HG02852 (cell line): ENCODE data around the gene YIF1B.
"Not testable (repeated sequence)": the region's sequence is repeated elsewhere in the genome, so short reads cannot be mapped to it uniquely, and the experiment has no call there.

ENCODE experiments used
- ATAC-seq: cut with Tn5 transposase; IDR thresholded peaks from one replicate; pipeline ENCODE4 v1.9.1; 2021; ENCODE audit warnings: mild to moderate bottlenecking, moderate library complexity; ENCODE audit not compliant: unreplicated experiment

The YIF1B gene, protein sequence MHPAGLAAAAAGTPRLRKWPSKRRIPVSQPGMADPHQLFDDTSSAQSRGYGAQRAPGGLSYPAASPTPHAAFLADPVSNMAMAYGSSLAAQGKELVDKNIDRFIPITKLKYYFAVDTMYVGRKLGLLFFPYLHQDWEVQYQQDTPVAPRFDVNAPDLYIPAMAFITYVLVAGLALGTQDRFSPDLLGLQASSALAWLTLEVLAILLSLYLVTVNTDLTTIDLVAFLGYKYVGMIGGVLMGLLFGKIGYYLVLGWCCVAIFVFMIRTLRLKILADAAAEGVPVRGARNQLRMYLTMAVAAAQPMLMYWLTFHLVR

DNA sequence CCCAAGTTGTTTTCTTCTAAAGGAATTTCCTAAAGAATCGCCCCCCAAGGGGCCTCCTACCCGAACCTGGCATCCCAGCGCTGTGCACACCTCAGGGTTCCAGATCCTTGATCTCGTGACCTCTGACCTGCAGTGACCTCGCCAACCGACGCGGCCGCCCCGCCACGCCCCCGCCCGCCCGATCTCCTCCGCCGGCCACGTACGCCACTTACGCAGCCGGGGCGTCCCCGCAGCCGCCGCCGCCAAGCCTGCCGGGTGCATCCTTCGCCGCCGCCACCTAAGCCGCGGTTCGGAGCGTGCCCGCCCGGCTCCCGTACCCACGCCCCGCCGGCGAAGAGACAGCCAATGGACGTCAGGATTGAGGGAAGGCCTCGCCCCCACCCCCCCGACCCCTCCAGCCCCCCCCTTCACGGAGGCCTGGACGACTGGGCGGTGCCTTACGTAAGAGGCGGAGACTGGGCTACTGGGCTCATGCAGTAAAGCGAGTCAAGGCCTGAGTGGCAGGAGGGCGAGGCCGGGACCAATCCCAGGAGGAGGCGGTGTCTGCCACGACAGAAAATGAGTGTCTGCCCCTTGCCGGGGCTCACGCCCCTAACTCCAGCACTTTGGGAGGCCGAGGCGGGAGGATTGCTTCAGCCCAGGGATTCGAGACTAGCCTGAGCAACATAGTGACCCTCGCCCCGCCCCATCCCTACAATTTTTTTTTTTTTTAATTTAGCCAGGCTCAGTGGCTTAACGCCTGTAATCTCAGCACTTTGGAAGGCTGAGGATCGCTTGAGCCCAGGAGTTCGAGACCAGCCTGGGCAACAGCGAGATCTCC lies at the start of gene YIF1B:
Gene YIF1B (minus strand): TSS at position 291 of the 820 bp plus-strand sequence. CDS start 30 bp downstream, at position 261.
- peak; percentile 91 for ATAC-seq

DNA sequence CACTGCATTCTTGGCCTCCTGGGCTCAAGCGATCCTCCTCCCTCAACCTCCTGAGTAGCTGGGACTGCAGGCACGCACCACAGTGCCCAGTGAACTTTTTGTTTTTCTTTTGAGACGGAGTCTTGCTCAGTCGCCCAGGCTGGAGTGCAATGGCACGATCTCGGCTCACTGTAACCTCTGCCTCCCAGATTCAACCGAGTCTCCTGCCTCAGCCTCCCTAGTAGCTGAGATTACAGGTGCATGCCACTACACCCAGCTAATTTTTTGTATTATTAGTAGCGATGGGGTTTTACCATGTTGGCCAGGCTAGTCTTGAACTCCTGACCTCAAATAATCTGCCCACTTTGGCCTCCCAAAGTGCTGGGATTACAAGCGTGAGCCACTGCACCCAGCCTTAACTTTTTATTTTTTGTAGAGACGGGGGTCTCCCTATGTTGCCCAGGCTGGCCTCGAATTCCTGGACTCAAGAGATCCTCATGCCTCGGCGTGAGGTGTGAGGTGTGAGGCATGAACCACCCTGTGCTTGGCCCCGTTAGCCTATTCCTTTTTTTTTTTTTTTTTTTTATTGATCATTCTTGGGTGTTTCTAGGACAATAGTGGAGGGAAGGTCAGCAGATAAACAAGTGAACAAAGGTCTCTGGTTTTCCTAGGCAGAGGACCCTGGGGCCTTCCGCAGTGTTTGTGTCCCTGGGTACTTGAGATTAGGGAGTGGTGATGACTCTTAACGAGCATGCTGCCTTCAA lies 47.4 kb upstream of the YIF1B start:
- not testable (repeated sequence) for ATAC-seq

DNA sequence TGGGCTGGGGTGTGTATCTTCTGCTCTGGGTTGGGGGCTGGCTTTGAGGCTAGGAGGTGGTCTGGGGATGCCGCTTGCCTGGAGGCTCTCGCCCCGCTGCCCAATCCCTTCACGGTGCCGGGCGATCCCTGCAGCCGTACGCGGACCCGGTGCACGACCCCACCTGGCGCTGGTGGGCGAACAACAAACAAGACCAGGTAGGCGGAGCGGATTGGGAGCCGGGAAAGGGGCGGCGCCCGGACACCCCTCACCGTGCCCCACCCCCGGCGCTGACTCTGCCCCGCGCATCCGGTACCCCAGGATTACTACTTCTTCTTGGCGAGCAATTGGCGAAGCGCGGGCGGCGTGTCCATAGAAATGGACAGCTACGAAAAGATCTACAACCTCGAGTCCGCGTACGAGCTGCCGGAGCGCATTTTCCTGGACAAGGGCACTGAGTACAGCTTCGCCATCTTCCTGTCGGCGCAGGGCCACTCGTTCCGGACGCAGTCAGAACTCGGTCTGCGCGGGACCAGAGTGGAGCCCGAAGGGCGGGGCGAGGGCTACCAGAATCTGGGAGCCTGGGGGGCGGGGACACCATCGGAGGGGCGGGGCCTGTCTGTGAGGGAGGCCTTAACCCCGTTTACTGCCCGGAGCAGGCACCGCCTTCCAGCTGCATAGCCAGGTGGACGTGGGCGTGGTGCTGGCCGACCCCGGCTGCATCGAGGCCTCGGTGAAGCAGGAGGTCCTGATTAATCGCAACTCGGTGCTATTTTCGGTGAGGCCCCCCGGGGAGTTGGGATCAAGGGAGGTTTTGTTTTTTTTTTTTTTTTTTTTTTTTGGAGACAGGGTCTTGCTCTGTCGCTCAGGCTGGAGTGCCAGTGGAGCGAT lies 46.6 kb upstream of the YIF1B start:
- ATAC-seq: peak; percentile 47

DNA sequence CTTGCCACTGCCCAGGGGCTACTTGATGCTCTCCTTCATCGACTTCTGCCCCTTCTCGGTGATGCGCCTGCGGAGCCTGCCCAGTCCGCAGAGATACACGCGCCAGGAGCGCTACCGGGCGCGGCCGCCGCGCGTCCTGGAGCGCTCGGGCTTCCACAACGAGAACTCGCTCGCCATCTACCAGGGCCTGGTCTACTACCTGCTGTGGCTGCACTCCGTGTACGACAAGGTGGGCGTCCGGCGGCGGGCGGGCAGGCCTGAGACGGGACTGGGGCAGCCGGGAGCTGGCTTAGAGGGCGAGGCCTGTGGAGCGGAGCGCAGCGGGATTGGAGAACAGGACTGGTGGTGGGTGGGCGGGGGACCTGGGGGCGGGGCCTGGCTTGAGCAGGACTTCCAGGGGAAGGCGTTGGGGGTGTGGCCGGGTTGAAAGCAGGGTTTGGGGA lies 45.9 kb upstream of the YIF1B start:
- peak; percentile 40 for ATAC-seq

DNA sequence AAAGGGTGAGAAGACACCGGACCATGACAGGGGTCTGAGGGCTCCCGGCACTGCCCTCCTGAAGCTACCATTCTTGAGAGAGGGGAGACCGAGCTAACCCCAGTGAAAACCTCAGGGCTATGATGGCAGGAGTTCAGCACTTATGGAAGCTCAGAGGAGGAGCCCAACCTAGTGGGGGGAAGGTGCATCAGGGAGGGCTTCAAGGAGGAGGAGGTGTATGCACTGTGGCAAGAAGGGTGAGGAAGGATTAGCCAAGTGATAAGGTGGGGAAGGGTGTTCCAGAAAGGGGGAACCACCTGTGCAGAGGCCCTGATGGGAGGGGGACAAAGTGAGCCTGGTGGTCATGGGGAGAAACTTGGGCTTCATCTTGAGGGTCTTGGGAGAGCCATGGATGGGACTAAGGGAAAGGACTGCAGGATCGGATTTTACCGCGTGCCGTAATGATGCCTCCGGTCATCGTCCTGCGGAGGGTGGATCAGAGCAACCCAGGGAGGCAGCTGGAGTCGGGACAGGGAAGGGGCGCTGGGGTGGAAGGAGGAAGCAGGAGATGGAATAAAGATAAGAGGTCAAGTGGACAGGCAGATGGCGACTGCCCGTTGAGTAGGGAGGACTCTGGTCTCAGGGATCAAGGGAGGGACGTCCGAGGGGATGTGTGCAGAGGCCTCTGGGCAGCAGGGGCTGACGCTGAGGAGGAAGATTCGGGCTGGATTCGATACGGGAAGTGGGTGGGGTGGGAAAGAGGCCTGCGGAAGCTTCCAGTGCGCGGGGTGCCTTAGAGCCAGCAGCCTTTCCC lies 45.3 kb upstream of the YIF1B start:
- no peak for ATAC-seq

DNA sequence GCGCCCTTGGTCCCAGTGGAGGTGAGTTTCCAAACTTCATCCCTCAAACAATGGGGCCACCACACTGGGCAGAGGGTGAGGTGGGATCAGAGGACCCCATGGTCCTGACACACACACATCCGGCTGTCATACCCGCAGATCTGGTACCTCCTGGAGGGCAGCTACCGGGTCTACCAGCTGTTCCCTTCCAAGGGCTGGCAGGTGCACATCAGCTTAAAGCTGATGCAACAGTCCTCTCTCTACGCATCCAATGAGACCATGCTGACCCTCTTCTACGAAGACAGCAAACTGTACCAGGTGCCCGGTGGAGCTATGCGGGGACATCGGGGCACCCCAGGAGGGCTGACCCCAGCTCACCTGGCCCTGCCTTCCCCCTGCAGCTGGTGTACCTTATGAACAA lies 44.6 kb upstream of the YIF1B start:
- no peak for ATAC-seq

DNA sequence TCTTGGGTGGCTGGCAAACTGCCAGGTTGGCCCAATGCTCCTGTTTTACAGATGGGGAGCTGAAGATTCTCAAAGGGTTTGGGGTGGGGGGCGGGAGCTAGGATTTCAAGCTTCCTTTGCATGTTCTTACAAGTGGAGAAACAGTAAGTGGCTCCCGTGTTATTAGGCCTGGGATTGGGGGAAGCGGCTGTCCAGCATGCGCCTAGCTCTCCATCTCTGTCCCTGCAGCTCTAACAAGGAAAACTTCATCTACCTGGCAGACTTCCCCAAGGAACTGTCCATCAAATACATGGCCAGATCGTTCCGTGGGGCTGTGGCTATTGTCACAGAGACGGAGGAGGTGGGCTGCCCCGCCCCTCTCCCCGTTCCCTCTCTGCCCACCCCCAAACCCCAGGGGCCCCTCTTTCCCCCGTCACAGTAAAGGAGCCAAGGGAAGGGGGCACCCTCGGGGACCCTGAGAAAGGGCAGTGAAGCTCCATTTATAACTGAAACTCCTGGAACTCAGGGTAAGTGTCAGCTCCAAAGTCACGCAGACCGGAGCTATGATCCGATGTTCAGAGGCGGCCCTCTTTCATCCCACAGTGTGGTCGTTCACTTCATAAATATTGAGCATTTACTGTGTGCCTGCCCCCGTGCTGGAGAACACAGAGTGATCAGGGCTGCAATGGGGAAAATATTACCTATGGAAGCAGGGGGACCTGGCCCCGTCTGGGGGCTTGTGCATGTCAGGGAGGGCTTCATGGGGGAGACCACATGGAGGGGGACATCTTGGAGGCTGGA lies 43.7 kb upstream of the YIF1B start:
- no peak for ATAC-seq

DNA sequence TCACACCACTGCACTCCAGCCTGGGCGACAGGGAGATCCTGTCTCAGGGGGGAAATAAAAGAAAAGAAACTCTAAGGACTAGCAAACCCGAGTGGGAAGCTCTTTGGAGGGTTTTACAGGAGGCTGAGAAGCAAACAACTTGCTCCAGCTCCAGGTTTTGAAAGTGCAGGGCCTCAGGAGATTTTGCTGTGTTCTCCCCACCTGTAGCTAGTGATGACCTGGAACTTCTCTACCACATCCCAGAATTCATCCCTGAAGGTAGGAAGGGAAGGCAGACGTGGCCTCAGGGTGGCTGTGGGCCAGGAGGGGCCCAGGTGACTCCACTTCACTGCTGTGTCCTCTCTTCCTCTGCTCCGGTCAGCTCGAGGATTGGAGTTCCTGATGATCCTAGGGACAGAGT lies 42.3 kb upstream of the YIF1B start:
- no peak for ATAC-seq

DNA sequence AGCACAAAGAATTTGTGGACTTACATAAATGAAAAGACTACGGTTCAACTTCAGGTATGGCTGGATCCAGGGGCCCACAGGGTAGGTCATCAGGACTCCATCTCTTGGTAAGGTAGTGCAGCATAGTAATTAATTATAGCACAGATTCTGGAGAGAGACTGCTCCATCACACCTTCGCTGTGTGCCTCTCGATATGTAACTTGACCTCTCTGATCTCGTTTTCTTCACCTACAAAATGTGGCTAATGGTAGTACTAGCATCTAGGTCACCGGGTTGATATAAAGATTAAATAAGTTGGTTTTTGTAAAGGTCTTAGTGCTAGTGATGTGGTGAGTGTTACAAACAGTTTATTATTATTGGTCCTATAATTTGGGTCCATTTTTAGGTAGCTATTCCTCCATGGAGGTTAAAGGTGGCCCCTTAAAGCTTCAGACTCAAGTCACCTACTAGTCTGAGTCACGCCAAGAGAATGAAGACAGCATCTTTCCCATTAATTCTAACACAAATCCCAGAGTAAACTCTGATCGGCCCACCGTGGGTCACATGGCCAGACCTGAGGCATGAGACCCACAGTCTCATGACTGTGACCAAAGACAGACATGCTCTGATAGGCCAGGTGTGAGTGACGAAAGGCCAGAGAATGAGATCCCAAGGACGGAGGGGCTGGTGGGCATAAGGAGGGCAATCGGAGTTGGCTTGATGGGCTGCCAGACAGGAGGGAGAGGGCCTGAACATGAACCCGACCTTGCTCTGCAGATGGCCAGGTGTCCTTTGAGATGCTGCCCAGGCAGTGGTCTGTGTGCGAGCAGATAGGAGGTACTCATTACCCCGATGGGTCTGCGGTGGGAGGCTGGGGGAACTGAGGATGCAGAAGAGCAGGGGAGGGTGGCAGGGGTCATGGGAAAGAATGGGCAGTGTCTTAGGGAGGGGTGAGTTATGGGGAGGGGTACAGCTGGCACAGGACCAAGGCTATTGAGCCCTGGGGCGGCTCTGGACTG lies 40.3 kb upstream of the YIF1B start:
- no peak for ATAC-seq

DNA sequence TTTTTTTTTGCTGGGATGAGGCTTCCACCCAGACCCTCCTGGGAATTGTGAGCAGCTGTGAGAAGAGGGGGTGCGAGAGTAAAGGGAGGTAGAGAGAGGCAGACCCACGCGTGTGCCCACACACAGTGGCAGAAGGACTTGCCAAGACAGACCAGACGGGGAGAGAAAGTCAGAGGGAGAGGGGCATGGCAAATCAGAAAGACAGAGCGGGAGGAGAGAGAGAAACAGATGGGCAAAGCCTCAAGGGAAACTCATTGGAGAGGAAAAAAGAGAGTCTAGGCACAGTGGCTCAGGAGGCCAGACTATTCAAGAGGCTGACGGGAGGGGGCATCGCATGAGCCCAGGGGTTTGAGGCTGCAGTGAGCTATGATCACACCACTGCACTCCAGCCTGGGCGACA lies 36.9 kb upstream of the YIF1B start:
- no peak for ATAC-seq

DNA sequence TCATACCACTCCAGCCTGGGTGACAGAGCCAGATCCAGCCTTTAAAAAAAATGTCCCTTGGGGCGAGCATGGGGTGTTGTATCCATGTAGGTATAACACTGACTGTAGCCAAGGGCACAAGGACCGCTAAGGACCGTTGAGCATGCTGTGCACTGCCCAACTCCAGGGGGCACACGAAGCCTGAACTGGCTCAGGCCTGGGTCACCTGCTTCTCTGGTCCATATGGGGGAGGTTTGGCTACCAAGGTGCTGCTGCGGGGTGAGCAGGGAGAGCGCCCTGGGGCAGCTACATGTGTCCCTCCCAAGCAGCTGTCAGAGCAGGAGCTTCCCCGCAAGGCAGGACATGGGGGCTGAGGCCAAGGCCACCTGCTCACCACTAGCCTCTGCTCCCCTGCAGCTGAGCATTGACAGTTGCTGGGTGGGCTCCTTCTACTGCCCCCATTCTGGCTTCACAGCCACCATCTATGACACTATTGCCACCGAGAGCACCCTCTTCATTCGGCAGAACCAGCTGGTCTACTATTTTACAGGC lies 36.2 kb upstream of the YIF1B start:
- no peak for ATAC-seq

DNA sequence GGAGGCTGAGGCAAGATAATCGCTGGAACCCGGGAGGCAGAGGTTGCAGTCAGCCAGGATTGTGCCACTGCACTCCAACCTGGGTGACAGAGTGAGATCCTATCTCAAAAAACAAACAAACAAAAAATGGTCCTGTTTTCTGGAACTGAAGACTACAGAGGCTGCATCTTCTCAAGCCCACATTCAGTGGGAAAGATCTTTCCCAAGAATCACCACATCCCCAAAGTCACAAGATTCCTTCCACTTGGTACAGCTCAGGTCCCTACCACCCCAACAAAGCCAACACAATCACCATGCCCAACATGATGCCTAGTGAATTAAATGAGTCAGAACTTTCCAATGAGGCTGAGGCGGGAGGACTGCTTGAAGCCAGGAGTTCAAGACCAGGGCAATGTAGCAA lies 35.1 kb upstream of the YIF1B start:
- ATAC-seq: no peak

DNA sequence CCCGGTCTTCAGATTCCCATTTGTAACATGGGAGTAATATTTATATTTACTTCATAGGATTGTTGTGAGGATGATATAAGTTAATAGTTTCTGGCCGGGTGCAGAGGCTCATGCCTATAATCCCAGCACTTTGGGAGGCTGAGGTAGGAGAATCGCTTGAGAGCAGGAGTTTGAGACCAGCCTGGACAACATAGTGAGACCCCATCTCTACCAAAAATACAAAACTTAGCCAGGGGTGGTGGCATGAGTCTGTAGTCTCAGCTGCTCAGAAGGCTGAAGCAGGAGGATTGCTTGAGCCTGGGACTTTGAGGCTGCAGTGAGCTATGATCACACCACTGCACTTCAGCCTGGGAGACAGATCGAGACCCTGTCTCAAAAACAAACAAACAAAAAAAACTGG lies 31.1 kb upstream of the YIF1B start:
- ATAC-seq: no peak

DNA sequence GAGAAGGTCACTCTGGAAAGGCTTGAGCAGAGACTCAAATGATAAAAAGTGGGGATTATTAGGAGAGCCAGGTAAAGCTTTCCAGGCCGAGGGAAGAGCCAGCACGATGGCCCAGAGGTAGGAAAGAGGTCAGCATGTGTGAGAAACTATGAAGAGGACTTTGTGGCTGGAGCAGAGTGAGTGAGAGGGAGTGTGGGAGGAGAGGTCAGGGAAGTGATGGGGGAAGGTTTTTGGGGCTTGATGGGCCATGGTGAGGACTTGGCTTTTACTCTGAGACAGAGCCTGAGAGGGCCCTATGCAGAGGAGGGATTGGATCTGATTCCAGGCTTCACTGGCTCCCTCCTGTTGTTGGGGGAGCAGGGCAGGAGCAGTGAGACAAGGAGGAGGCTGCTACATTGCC lies 25.2 kb upstream of the YIF1B start:
- ATAC-seq: no peak

DNA sequence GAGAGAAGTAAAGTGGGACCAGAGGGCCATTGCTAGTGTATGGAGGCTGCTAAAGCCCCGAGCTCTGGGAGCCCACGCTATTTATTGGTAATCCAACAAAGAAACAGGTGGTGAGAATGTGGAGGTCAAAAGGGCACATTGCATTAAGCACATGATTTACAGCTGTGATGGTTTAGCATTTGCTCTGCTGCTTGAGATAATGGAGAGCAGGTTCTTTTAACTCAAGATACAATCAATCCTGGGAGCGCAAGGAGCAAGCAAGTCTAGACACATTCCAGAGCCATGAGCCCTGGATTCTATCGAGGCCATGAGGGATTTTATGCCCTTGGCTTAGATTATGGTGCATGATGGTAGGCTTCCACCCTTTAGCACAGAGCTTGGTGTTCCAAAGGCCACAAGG lies 23.3 kb upstream of the YIF1B start:
- not testable (repeated sequence) for ATAC-seq

DNA sequence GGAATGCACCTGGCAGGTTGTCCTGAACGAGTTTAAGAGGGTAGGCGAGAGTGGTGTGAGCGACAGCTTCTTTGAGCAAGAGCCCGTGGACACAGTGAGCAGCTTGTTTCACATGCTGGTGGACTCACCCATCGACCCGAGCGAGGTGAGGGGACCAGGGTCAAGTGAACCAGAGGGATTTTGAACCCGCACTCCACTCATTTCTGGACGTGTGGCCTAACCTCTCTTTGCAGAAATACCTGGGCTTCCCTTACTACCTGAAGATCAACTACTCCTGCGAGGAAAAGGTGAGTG lies 21.6 kb upstream of the YIF1B start:
- no peak for ATAC-seq

DNA sequence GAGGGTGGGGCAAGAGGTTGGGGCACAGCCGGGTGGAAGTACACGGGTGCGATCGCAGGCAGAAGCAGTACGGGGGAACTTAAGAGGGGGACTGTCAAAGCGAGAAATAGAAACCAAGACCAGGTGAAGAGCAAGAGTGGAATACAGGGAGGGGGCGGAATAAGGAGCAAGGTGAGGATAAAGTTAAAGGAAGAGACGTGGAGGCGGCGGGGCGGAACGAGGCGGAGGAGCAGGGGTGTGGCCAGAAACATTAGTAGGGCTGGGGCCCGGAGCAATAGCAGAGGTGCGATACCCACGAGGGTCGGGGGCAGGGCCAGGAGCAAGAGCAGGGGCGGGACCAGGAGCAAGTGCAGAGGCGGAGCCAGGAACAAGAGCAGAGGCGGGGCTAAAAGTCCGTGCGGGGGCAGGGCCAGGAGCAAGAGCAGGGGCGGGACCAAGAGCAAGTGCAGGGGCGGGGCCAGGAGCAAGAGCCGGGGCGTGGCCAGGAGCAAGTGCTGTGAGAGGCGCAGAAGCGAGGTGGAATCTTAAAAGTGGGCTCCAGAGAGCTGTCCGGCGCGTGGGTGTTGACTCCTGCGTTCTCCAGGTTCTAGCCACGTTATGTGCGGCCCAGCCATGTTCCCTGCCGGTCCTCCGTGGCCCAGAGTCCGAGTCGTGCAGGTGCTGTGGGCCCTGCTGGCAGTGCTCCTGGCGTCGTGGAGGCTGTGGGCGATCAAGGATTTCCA lies 21.1 kb upstream of the YIF1B start:
- ATAC-seq: peak; percentile 42
